Measurements from ENCODE around the gene FRYL.
"Not testable (repeated sequence)": the region's sequence is repeated elsewhere in the genome, so short reads cannot be mapped to it uniquely, and the experiment has no call there.

Gene FRYL

GRCh38 chr4:48683784-48684666 is 96.1 kb downstream of the FRYL start:
- TF ChIP-seq CTCF (IDR thresholded peaks at IDR 0.05; ENCODE audit: low read depth, low read length): no peak
- no peak overlapping the region for H3K4me3 ChIP-seq (ENCODE audit: low read depth, low read length)
- DNase-seq: no peak
- no peak overlapping the region for H3K27ac ChIP-seq
- no peaks in the 10 kb centered on the region for H3K36me3 ChIP-seq
- H3K27me3 ChIP-seq (ENCODE audit: insufficient read depth, low read depth, severe bottlenecking): no peaks in the 10 kb centered on the region
- H3K9me3 ChIP-seq (ENCODE audit: severe bottlenecking): no peaks in the 10 kb centered on the region

- not testable (repeated sequence) for H3K27ac ChIP-seq; DNase-seq; H3K36me3 ChIP-seq; H3K9me3 ChIP-seq (ENCODE audit: severe bottlenecking); H3K27me3 ChIP-seq (ENCODE audit: insufficient read depth, low read depth, severe bottlenecking); H3K4me3 ChIP-seq (ENCODE audit: low read depth, low read length)
Measured at GRCh38 chr4:48682870-48683269, 97.2 kb downstream of the FRYL start.

DNA sequence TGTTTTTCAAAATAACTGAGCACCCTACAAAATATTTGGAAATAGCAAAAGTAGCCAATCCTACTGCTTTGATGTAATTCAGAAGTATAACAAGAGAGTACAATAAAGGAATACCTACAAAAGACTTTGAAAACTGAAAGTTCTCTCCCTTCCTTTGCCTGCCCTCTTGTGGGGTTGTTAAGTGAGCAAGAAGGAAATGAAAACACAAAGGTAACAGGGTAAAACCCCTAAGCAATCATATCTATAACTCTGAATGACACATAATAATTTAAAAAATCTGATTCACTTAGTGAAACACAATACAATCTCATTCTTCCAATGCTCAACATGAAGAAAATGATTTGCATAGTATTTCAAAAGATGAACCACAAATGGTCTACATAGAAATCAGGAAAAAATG is 98.2 kb downstream of the FRYL start:
- Histone ChIP-seq H3K27me3 (ENCODE audit: insufficient read depth, low read depth, severe bottlenecking) (no peaks in the 10 kb centered on the region), H3K4me3 (ENCODE audit: low read depth, low read length) (no peak overlapping the region), H3K27ac (no peak overlapping the region), H3K36me3 (no peaks in the 10 kb centered on the region), H3K9me3 (ENCODE audit: severe bottlenecking) (no peaks in the 10 kb centered on the region)
- DNase-seq: no peak
- TF ChIP-seq CTCF (IDR thresholded peaks at IDR 0.05; ENCODE audit: low read depth, low read length): no peak

- Histone ChIP-seq H3K36me3 (no peaks in the 10 kb centered on the region), H3K27me3 (ENCODE audit: insufficient read depth, low read depth, severe bottlenecking) (no peaks in the 10 kb centered on the region), H3K4me3 (ENCODE audit: low read depth, low read length) (no peak overlapping the region), H3K27ac (no peak overlapping the region), H3K9me3 (ENCODE audit: severe bottlenecking) (no peaks in the 10 kb centered on the region)
- no peak for TF ChIP-seq CTCF (IDR thresholded peaks at IDR 0.05; ENCODE audit: low read depth, low read length)
- DNase-seq: no peak
Measured at GRCh38 chr4:48680848-48681568, 99.1 kb downstream of the FRYL start.

GRCh38 chr4:48673537-48673936 is 106.5 kb downstream of the FRYL start:
- no peak overlapping the region for H3K27ac ChIP-seq
- H3K4me3 ChIP-seq (ENCODE audit: low read depth, low read length): no peak overlapping the region
- TF ChIP-seq CTCF (IDR thresholded peaks at IDR 0.05; ENCODE audit: low read depth, low read length): no peak
- DNase-seq: no peak
- H3K27me3 ChIP-seq (ENCODE audit: insufficient read depth, low read depth, severe bottlenecking): no peaks in the 10 kb centered on the region
- H3K36me3 ChIP-seq: no peaks in the 10 kb centered on the region
- H3K9me3 ChIP-seq (ENCODE audit: severe bottlenecking): peaks cover 3% of the 10 kb centered on the region

DNA sequence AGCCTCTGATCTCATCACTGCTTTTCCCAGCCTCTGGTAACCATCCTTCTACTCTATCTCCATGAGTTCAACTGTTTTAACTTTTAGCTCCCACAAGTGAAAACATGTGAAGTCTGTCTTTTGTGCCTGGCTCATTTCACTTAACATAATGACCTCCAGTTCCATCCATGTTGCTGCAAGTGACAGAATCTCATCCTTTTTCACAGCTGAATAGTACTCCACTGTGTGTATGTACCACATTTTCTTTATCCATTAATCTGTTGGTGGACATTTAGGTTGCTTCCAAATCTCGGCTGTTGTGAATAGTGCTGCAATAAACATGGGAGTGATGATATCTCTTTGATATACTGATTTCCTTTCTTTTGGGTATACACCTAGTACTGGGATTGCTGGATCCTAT is 109.5 kb downstream of the FRYL start:
- TF ChIP-seq CTCF (IDR thresholded peaks at IDR 0.05; ENCODE audit: low read depth, low read length): no peak
- DNase-seq: no peak
- Histone ChIP-seq H3K27me3 (ENCODE audit: insufficient read depth, low read depth, severe bottlenecking) (no peaks in the 10 kb centered on the region), H3K27ac (no peak overlapping the region), H3K9me3 (ENCODE audit: severe bottlenecking) (peaks cover 3% of the 10 kb centered on the region), H3K36me3 (no peaks in the 10 kb centered on the region), H3K4me3 (ENCODE audit: low read depth, low read length) (no peak overlapping the region)

Measured in WERI-Rb-1 (cell line).